OCI-LY7 (cell line): ENCODE results near the gene PTGES3.

ENCODE experiments used
- EZH2phosphoT487 ChIP-seq: fragments of 200-600 bp; sonication (generic); IDR thresholded peaks from 2 replicates; pipeline ENCODE4 v1.6.1; 2018; ENCODE audit warnings: low read depth, borderline replicate concordance, mild to moderate bottlenecking, mixed run types, antibody characterized with exemption, low read length, moderate library complexity, mixed read lengths
- TF ChIP-seq, protein P1 (sequence below): fragments of 200-600 bp; sonication (generic); conservative IDR thresholded peaks from 2 replicates; pipeline ENCODE4 v1.5.1; 2014; ENCODE audit warnings: mild to moderate bottlenecking, antibody characterized with exemption, low read length, moderate library complexity, mixed read lengths

DNA sequence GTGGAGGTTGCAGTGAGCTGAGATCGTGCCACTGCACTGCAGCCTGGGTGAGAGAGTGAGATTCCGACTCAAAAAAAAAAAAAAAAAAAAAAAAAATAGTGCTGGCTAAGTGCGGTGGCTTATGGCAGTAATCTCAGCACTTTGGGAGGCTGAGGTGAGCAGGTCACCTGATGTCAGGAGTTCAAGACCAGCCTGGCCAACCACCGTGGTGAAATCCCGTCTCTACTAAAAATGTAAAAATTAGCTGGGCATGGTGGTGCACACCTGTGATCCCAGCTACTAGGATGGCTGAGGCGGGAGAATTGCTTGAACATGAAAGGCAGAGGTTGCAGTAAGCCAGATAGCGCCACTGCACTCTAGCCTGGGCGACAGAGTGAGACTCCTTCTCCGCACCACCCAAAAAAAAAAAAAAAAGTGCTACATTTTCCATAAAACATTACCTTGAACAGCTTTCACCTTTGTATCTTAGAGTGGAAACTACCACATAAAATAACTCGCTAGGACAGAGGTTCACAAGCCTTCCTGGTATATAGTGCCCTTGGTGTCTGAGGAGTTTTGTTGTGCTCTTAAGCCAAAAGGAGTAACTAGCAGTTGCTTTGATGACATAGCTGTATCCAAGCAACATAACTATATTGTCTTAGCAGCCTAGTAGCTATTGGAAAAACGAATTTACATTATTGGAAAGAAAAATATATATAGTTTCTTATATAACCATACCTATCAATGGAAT is 11.1 kb downstream of the PTGES3 start:
- TF ChIP-seq, protein P1, sequence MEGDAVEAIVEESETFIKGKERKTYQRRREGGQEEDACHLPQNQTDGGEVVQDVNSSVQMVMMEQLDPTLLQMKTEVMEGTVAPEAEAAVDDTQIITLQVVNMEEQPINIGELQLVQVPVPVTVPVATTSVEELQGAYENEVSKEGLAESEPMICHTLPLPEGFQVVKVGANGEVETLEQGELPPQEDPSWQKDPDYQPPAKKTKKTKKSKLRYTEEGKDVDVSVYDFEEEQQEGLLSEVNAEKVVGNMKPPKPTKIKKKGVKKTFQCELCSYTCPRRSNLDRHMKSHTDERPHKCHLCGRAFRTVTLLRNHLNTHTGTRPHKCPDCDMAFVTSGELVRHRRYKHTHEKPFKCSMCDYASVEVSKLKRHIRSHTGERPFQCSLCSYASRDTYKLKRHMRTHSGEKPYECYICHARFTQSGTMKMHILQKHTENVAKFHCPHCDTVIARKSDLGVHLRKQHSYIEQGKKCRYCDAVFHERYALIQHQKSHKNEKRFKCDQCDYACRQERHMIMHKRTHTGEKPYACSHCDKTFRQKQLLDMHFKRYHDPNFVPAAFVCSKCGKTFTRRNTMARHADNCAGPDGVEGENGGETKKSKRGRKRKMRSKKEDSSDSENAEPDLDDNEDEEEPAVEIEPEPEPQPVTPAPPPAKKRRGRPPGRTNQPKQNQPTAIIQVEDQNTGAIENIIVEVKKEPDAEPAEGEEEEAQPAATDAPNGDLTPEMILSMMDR = no peak
- TF ChIP-seq EZH2phosphoT487 = no peak
